ENCODE measurements around the gene ZMYND8. TPM values are rescaled to one million over a fixed set of nuclear protein-coding genes. Genes with fewer than 3 reads are reported as not detected.

The ZMYND8 gene
- total and polyA plus RNA-seq, 2 of the 4 experiments (the other 2 are of a cell fraction), result 24.0 to 28.2 TPM

DNA sequence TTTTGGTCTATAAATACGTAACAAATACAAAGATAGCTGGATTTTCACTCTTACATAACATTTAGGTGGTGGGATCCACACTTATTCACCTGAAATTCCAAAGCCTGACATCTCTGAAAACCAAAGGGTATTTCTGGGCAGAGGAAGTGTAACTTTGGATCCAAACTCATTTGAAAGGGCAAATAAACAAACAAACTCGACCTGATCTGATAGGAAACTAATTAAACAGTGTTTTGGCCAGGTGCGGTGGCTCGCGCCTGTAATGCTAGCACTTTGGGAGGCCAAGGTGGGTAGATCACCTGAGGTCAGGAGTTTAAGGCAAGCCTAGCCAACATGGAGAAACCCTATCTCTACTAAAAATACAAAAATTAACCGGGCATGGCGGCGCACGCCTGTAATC lies 128.9 kb downstream of the ZMYND8 start:
- Histone ChIP-seq H2BK120ac (ENCODE audit: low read depth, low read length) (no peak overlapping the region), H2AK5ac (ENCODE audit: low read depth, low read length) (no peak overlapping the region), H3K18ac (ENCODE audit: low read depth, low read length) (no peak overlapping the region), H3K56ac (ENCODE audit: extremely low read depth, insufficient read depth, low read length) (no peak overlapping the region), H3K9me3 (ENCODE audit: control insufficient read depth, insufficient read depth, low read length) (no peaks in the 10 kb centered on the region), H3K14ac (replicated peaks; ENCODE audit: low read depth, low read length) (no peak overlapping the region), H3K27ac (ENCODE audit: insufficient read depth, low read length) (no peak overlapping the region), H2BK15ac (ENCODE audit: low read depth, low read length) (no peak overlapping the region), H4K20me1 (ENCODE audit: insufficient read depth, low read length) (no peaks in the 10 kb centered on the region), H3K4me1 (ENCODE audit: control insufficient read depth, insufficient read depth, low read length) (peaks cover 11% of the 10 kb centered on the region), H3K4me3 (ENCODE audit: insufficient read depth, low read depth, low read length) (no peak overlapping the region), H3K79me1 (ENCODE audit: low read depth in 1 of 2, low read length in 2 of 2) (peaks cover 17 to 47% of the 10 kb centered on the region in 2 experiments), H4K5ac (ENCODE audit: low read depth, low read length) (no peak overlapping the region), H4K91ac (ENCODE audit: insufficient read depth, low read depth, low read length) (no peak overlapping the region), H3K9ac (ENCODE audit: low read depth, low read length) (no peak overlapping the region), H3K4ac (ENCODE audit: low read depth, low read length) (no peak overlapping the region), H2BK5ac (ENCODE audit: low read depth, low read length, poor library complexity, severe bottlenecking) (no peak overlapping the region), H3K4me2 (ENCODE audit: low read depth, low read length) (no peak overlapping the region), H4K8ac (ENCODE audit: low read depth in 2 of 2, low read length in 2 of 2) (no peak overlapping the region), H2BK20ac (ENCODE audit: low read depth, low read length) (no peak overlapping the region), H3K27me3 (ENCODE audit: control insufficient read depth, insufficient read depth, low read length) (no peaks in the 10 kb centered on the region), H3K36me3 (ENCODE audit: control insufficient read depth, insufficient read depth, low read length) (peaks cover 39% of the 10 kb centered on the region), H2AFZ (replicated peaks; ENCODE audit: low read length, poor library complexity) (no peak overlapping the region), H2AK9ac (replicated peaks; ENCODE audit: low read depth, low read length, poor library complexity) (no peak overlapping the region), H3K9me1 (ENCODE audit: insufficient read depth, low read length) (peaks cover 11% of the 10 kb centered on the region), H3K23ac (ENCODE audit: low read depth, low read length) (no peak overlapping the region)
- CTCF ChIA-PET, result no interaction called here
- DNase-seq (no peak), ATAC-seq (ENCODE audit: low read depth) (no peak)
- intact Hi-C loops (cut with micrococcal nuclease) (no loop called here), dilution Hi-C loops (cut with HindIII; ENCODE audit: low sequenced_read_pairs, unreplicated experiment) (no loop called here), in situ Hi-C loops (cut with MboI; ENCODE audit: low sequenced_read_pairs) (no loop called here)
- BruUV-seq (replicated peaks), result no TSS peak
- WGBS, 2 experiments (ENCODE audit: extremely low coverage in 2 of 2, insufficient read length in 1 of 2), result no CpG with 5 or more reads among the region's 9 CpGs
- TF ChIP-seq NFE2L2 (IDR thresholded peaks at IDR 0.05; ENCODE audit: low read depth, low read length), result no peak
- TF ChIP-seq USF2 (IDR thresholded peaks at IDR 0.05; ENCODE audit: low read depth, low read length), result no peak
- no peak for TF ChIP-seq POLR2A (IDR thresholded peaks at IDR 0.05; ENCODE audit: low read depth, low read length)
- no peak for TF ChIP-seq CTCF (conservative IDR thresholded peaks at IDR 0.05; ENCODE audit: low read depth, low read length)
- TF ChIP-seq CHD1 (IDR thresholded peaks at IDR 0.05; ENCODE audit: low read depth, low read length), result no peak
- TF ChIP-seq, protein P1, sequence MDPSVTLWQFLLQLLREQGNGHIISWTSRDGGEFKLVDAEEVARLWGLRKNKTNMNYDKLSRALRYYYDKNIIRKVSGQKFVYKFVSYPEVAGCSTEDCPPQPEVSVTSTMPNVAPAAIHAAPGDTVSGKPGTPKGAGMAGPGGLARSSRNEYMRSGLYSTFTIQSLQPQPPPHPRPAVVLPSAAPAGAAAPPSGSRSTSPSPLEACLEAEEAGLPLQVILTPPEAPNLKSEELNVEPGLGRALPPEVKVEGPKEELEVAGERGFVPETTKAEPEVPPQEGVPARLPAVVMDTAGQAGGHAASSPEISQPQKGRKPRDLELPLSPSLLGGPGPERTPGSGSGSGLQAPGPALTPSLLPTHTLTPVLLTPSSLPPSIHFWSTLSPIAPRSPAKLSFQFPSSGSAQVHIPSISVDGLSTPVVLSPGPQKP (IDR thresholded peaks at IDR 0.05; ENCODE audit: borderline replicate concordance, low read depth, low read length), result no peak
- no peak for TF ChIP-seq BHLHE40 (IDR thresholded peaks at IDR 0.05; ENCODE audit: low read depth, low read length)
- POLR2A ChIA-PET (ENCODE audit: unreplicated experiment), result no interaction called here

Measured in IMR-90 (cell line).